Activated T-cell treated with anti-CD3 and anti-CD28 coated beads, Interleukin-2, amount 50 U/mL, for 4 hours (primary cell): ENCODE measurements around the gene TSPAN12. TPM values are rescaled to one million over a fixed set of nuclear protein-coding genes. Genes with fewer than 3 reads are reported as not detected.

Source experiments
- ATAC-seq, 2 donors: fragments of 200-7000 bp; cut with Tn5 transposase; one replicate each; pipeline ENCODE4 v1.10.0; 2021
- DNase-seq: peaks from one replicate; pipeline ENCODE4 v3.0.0-alpha.2; 2020
- H3K27me3 Mint-ChIP-seq: one replicate; pipeline ENCODE4 v1.8.0; 2021; ENCODE audit warnings: low read depth, mixed read lengths
- H3K36me3 Mint-ChIP-seq: one replicate; pipeline ENCODE4 v1.8.0; 2022; ENCODE audit warnings: mixed read lengths; ENCODE audit not compliant: insufficient read depth
- H3K4me1 Mint-ChIP-seq: one replicate; pipeline ENCODE4 v1.8.0; 2021; ENCODE audit warnings: low read depth, mixed read lengths
- H3K4me3 Mint-ChIP-seq: one replicate; pipeline ENCODE4 v1.8.0; 2021; ENCODE audit warnings: mild to moderate bottlenecking, moderate library complexity, mixed read lengths
- H3K9me3 Mint-ChIP-seq: one replicate; pipeline ENCODE4 v1.8.0; 2021; ENCODE audit warnings: mixed read lengths
- total RNA-seq, 3 donors: library from RNA; stranded (reverse); gene quantifications; one replicate each; pipeline ENCODE4 v1.2.1, GENCODE V29; 2021

The TSPAN12 gene
- total RNA-seq, 3 donors from 2014 or later, result 0.14 to 0.20 TPM; not detected in 1

DNA sequence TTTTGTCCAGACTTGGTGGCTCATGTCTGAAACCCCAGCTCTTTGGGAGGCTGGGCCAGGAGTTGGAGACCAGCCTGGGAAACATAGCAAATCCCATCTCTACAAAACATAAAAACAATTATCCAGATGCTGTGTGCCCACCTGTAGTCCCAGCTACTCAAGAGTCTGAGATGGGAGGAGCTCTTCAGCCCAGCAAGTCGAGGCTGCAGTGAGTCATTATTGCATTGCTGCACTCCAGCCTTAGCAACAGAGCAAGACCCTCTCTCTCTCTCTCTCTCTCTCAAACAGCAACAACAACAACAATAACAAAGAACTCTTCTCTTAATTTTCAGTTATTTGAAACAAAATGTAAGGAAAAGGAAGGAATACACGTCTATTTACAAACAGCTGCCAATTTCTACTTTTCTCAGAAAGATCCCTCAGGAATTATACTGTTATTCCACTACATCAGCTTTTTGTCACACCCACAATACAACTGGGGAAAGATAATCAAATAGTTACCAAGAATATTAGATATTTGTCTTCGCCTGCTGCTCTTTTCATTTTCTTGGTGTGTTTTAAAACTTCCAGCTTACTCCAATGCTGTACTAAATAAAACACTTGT lies 5.1 kb upstream of the TSPAN12 start:
- DNase-seq (no peak), ATAC-seq (no peak)
- Mint-ChIP-seq H3K36me3 (no peaks in the 10 kb centered on the region), H3K4me1 (peaks cover under 1% of the 10 kb centered on the region), H3K9me3 (no peaks in the 10 kb centered on the region), H3K4me3 (no peak overlapping the region), H3K27me3 (peaks cover 54% of the 10 kb centered on the region)

DNA sequence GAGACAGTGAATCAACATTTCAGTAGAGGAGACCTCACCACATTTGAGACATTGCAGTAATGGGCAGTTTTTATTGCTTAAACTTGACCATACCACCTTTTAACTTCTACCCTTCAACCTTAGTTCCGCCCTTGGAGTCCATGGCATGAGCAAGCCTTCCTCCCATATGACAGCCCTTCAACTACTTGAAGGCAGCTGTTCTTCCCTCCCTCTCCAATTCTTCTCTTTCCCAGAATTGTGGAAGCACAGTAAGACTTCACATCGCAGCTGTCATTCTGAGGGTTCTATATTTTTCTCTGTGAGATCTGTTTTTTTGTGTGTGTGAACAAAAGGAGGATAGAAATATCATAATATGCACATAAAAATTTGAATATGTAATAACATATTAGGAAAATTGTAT lies 2.2 kb upstream of the TSPAN12 start:
- DNase-seq (no peak), ATAC-seq (no peak)
- peaks cover 69% of the 10 kb centered on the region for H3K27me3 Mint-ChIP-seq
- no peak overlapping the region for H3K4me3 Mint-ChIP-seq
- peaks cover 11% of the 10 kb centered on the region for H3K4me1 Mint-ChIP-seq
- H3K36me3 Mint-ChIP-seq, result no peaks in the 10 kb centered on the region
- no peaks in the 10 kb centered on the region for H3K9me3 Mint-ChIP-seq

DNA sequence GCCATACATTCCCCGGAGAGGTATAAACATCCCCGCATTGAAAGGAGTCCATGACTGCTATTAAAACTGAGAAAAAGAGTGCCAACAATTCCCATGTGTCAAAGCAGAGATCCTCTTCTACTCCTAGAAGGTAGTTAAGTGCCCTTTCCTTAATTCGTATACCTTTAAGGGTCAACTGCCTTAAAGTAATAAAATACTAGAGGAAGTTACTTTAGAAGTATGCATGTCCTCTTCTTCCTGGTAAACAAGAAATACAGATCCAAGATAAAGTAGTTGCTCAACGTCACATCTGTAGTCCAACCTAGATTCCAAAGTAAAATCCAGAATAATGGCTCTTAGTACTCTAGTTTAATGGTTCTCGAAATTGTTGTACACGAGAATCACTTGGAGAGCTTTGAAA lies 1.5 kb upstream of the TSPAN12 start:
- peaks cover 74% of the 10 kb centered on the region for H3K27me3 Mint-ChIP-seq
- H3K4me3 Mint-ChIP-seq, result no peak overlapping the region
- peaks cover 11% of the 10 kb centered on the region for H3K4me1 Mint-ChIP-seq
- no peaks in the 10 kb centered on the region for H3K36me3 Mint-ChIP-seq
- ATAC-seq (no peak), DNase-seq (no peak)
- H3K9me3 Mint-ChIP-seq, result no peaks in the 10 kb centered on the region

DNA sequence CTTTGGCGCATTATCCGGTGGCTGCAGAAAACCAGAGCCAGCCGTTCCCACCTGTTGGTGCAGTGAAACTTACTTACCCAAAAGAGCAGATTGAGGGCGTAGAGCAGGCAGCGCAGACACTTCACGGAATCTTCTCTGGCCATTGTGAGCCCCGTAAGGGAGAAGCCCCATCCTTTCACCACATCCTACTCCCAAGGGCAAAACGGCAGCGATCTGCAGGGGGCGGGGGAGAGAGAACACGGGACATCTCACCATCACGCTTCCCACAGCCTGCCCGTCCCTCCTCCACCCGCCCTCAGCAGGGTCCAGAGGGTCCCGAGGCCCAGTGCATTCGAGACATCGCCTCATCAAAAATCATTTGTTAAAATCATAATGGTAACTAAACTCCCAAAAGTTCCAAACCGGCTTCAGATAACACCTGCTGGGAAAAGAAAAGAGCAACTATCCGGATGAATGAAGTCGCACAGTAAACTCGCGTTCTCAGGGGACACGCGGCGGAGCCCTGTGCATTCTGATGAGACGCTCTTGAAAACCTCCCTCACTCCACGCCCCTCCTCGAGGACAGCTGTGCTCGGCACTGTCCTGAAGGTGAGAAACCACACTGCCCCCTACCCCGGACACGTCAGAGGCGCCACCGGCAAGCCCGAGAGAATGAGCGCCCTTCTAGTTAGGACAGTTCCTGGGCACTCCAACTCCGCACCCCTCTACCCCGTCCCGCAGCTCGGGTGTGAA lies 1.2 kb downstream of the TSPAN12 start:
- Mint-ChIP-seq H3K36me3 (no peaks in the 10 kb centered on the region), H3K9me3 (no peaks in the 10 kb centered on the region), H3K4me1 (peaks cover 11% of the 10 kb centered on the region), H3K4me3 (peak overlapping the region; percentile 80), H3K27me3 (peaks cover 69% of the 10 kb centered on the region)
- DNase-seq (no peak), ATAC-seq (peak; percentile 39 to 51)

DNA sequence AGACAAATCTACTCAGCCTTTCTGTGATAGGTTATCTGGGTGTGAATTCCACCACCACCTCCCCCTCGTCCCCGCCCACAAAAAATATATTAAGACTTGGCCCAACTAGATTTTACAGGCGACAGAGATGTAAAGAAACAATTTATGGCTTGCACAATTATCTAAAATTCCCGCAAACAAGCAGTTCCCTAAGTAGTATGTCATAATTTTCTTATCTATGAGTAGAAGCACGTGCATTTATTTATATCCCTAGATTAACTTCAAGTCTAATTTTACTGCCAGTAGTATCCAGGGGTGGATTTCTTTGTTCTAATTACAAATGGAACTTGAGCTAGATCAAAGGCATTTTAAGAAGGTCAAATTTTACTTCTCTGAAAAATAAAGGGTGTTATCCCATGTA lies 1.7 kb downstream of the TSPAN12 start:
- ATAC-seq, result no peak
- Mint-ChIP-seq H3K36me3 (no peaks in the 10 kb centered on the region), H3K4me3 (peak overlapping the region; percentile 80), H3K27me3 (peaks cover 68% of the 10 kb centered on the region), H3K4me1 (peaks cover 11% of the 10 kb centered on the region), H3K9me3 (no peaks in the 10 kb centered on the region)
- DNase-seq, result no peak

DNA sequence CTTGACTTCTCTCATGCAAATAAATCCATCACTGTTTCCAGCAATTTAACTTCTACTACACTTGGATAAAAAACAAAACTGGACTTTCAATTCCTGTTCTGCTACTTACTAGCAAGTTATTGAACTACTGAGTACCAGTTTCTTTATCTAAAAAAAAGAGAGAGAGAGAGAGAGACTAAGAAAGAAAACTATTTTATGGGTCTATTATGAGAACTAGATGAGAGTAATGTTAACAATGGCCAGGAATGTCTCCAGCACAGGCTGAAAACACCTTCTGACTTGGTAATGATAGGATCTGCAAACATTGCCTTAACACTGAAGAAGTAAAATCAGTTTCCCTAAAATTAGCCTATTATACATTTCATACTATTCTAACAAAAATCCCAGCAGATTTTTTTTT lies 5.2 kb downstream of the TSPAN12 start:
- no peaks in the 10 kb centered on the region for H3K9me3 Mint-ChIP-seq
- peaks cover 36% of the 10 kb centered on the region for H3K27me3 Mint-ChIP-seq
- H3K4me1 Mint-ChIP-seq, result peaks cover 10% of the 10 kb centered on the region
- no peaks in the 10 kb centered on the region for H3K36me3 Mint-ChIP-seq
- no peak for ATAC-seq
- no peak for DNase-seq
- H3K4me3 Mint-ChIP-seq, result no peak overlapping the region

DNA sequence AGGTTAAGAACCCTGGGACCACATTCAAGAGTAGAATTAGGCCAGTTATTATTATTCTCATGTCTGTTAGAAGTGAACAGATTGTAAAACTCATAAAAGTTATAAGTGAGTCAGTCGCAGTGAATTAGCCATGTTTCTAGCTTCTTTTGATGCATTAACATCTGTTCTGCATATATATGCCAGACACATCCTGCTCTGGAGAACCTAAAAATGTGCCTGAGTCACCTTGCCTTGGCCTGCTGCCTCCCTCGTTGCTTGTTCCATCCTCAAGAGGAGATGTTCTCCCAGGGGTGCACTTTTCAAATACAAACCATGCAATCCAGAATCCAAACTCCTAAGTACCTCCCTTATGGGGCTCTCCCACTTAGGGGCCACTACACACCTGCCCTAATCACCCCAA lies 14.8 kb downstream of the TSPAN12 start:
- H3K36me3 Mint-ChIP-seq, result no peaks in the 10 kb centered on the region
- ATAC-seq, result no peak
- H3K4me3 Mint-ChIP-seq, result no peak overlapping the region
- DNase-seq, result no peak
- H3K4me1 Mint-ChIP-seq, result no peaks in the 10 kb centered on the region
- no peaks in the 10 kb centered on the region for H3K9me3 Mint-ChIP-seq
- no peaks in the 10 kb centered on the region for H3K27me3 Mint-ChIP-seq

DNA sequence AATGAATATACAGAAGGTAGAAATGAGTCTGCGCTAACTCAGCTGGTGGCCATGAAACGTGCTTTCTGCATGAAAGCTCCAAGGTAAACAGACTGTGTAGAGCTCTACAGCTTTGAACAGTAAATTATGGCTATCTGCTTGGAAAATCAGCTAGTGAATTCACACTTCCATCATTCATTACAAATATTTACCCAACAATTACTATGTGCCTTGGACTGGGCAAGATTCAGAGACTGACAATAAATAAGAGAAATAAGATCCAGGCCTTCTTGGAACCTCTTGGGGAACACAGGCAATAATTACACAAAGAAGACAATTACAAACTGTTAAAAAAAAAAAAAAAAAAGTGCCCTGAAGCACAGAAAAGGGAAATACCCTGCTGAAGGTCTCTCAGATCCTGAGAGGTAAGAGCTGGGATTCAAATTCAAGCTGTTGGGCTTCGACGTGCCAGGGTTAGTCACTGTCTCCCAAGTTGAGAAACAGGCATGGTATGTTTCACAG lies 15.8 kb downstream of the TSPAN12 start:
- no peak overlapping the region for H3K4me3 Mint-ChIP-seq
- no peaks in the 10 kb centered on the region for H3K36me3 Mint-ChIP-seq
- H3K27me3 Mint-ChIP-seq, result no peaks in the 10 kb centered on the region

DNA sequence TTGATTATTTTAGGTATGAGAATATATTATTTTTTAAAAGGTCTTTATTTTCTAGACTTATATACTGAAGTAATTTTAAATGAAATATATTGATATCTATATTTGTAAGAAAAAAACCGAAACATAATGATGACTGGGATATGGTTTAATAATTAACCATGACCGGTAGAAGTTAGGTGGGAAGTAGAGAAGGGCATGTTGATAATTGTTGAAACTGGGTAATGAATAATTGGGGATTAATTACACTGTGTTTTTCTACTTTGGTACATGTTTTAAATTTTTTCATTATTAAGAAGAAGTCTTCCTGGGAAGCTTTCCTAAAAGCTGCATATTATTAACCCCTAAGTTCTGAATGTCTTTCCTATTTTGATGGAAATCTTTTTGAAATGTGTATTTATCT lies 16.3 kb downstream of the TSPAN12 start:
- Mint-ChIP-seq H3K4me3 (no peak overlapping the region), H3K36me3 (no peaks in the 10 kb centered on the region), H3K4me1 (no peaks in the 10 kb centered on the region), H3K27me3 (no peaks in the 10 kb centered on the region), H3K9me3 (no peaks in the 10 kb centered on the region)
- ATAC-seq, result no peak
- DNase-seq, result no peak

More for the DNA sequence above, 15.8 kb downstream of the TSPAN12 start:
- DNase-seq (no peak), ATAC-seq (no peak)
- no peaks in the 10 kb centered on the region for H3K4me1 Mint-ChIP-seq
- no peaks in the 10 kb centered on the region for H3K9me3 Mint-ChIP-seq

DNA sequence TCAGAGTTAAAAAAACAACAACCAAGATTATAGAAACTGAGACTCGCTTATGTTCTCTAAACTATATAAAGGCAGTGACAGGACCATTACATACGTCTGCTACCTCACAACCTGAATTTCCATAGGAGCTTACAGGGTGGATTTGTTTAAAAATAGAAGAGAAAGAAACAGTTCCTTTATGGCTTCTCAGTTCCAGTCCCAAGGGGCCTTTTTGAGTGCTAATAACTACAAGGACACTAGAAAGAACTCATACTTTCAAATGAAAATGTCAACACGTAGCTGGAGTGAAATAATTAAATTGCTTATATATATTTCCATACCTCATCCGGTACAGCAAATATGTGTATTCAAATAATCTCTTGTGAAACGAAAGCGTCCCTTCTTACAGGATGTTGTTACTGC lies 19.7 kb downstream of the TSPAN12 start:
- Mint-ChIP-seq H3K9me3 (no peaks in the 10 kb centered on the region), H3K36me3 (no peaks in the 10 kb centered on the region), H3K4me1 (no peaks in the 10 kb centered on the region), H3K4me3 (no peak overlapping the region), H3K27me3 (no peaks in the 10 kb centered on the region)
- ATAC-seq (no peak), DNase-seq (no peak)

DNA sequence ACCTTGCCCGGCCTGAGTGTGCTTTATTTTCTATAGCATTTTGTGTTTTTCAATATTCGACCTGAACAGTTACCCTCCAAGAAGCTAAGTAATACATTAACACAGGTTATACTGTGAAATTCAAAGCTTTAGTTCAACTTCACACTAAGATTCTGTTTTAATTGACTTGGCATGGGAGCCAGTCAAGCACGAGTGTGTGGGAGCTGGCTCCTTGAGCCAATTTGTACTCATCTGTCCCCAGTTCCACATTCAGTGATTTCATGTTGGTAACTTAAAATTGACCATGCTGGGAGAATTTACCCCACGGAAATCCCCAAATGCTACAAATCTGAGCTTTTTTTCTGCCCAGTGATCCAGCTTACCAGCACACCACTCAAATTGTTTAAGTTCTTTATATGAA lies 20.3 kb downstream of the TSPAN12 start:
- Mint-ChIP-seq H3K36me3 (no peaks in the 10 kb centered on the region), H3K4me1 (no peaks in the 10 kb centered on the region), H3K27me3 (no peaks in the 10 kb centered on the region), H3K9me3 (no peaks in the 10 kb centered on the region), H3K4me3 (no peak overlapping the region)
- ATAC-seq (no peak), DNase-seq (no peak)

DNA sequence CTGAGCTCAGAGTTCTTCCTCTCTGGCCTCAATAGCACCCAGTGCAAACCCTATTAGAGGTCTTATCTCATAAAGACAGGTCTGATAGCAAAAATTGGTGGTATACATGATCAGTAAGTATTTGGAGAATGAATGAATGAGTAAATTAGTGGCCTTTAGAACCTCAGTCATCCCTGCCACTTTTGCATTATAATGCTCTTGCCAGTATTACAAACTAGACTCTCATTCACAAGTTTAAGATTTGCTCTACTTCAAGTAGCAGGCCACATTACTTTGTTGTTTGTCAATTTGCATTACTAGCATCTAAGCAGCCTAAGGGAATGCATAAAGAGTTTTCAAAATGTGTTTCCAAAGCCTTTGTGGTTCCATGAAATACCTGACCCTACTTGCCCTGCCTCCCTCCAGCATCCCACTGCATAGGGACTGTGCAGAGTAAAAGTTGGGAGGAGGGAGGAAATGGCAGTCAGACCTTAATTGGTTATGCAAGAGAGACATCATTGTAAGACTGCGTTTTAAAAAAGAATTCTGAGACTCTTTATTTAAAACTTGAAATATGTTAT lies 21.3 kb downstream of the TSPAN12 start:
- Mint-ChIP-seq H3K27me3 (no peaks in the 10 kb centered on the region), H3K36me3 (no peaks in the 10 kb centered on the region), H3K9me3 (no peaks in the 10 kb centered on the region), H3K4me3 (no peak overlapping the region), H3K4me1 (no peaks in the 10 kb centered on the region)
- ATAC-seq (no peak), DNase-seq (no peak)

DNA sequence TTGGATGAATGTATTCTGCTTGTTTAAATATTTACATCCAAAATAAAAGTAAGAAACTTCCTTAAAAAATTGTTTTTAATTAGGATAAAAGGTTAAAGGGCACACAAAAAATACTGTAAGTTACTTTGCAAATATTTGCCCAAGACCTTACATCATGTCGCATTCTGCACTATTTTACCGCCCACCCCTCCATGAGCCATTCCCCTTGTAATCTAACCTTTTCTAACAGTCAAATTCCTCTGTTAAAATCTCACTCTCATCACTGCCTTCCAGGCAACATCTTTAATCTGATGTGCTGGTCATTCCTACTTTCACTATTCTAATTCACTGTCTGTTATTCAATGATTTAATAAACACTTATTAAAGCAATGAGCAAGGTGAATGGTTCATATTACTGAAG lies 23.2 kb downstream of the TSPAN12 start:
- no peaks in the 10 kb centered on the region for H3K9me3 Mint-ChIP-seq
- H3K4me3 Mint-ChIP-seq, result no peak overlapping the region
- DNase-seq (no peak), ATAC-seq (no peak)
- no peaks in the 10 kb centered on the region for H3K4me1 Mint-ChIP-seq
- peaks cover 4% of the 10 kb centered on the region for H3K27me3 Mint-ChIP-seq
- no peaks in the 10 kb centered on the region for H3K36me3 Mint-ChIP-seq

DNA sequence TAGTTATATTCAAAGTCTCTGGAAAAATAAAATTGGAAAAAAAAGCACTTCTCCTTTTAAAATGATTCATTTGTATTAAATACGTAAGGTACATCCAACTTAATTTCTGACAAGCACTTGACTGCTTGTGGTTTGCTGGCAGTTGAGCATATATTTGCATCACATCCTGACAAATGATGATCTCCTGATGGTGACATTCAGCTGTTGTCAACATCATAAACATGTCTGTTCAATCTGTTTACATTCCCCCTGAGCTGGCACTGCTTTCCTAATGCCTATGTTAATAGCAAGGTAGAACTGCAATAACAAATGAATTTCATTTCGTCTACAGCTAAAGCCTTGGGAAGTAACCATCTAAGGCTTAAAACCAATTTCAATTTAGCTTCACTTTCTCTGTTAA lies 24.4 kb downstream of the TSPAN12 start:
- H3K4me3 Mint-ChIP-seq, result no peak overlapping the region
- H3K4me1 Mint-ChIP-seq, result no peaks in the 10 kb centered on the region
- no peak for ATAC-seq
- DNase-seq, result no peak
- no peaks in the 10 kb centered on the region for H3K9me3 Mint-ChIP-seq
- peaks cover 4% of the 10 kb centered on the region for H3K27me3 Mint-ChIP-seq
- H3K36me3 Mint-ChIP-seq, result no peaks in the 10 kb centered on the region

DNA sequence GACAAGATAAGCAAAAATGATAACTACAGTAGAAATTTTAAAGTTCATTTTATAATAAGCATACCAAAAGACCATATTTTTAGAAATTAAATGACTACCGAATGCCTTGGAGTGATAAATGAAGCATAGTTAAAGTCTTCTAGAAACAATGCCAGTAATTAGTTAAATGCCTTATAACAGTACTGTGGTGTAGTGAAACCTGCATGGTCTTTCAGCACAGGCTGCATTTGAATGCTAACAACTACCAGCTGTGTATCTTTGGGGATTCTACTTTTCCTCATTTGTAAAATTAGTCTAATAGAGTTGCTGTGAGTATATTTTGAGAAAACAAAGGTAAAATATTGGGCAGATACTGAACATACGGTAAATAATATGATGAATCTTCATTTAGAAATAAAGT lies 25.1 kb downstream of the TSPAN12 start:
- no peak for DNase-seq
- no peaks in the 10 kb centered on the region for H3K9me3 Mint-ChIP-seq
- H3K4me3 Mint-ChIP-seq, result no peak overlapping the region
- ATAC-seq, result no peak
- no peaks in the 10 kb centered on the region for H3K36me3 Mint-ChIP-seq
- H3K4me1 Mint-ChIP-seq, result no peaks in the 10 kb centered on the region
- H3K27me3 Mint-ChIP-seq, result peaks cover 4% of the 10 kb centered on the region
